CD4-positive, CD25-positive, alpha-beta regulatory T cell (primary cell): ENCODE measurements around the gene TLE6. TPM values are rescaled to one million over a fixed set of nuclear protein-coding genes. Genes with fewer than 3 reads are reported as not detected.

Experiments used
- ATAC-seq, 2 donors: fragments of 150-1000 bp; cut with Tn5 transposase; one replicate each; pipeline ENCODE4 v1.10.0; 2021; ENCODE audit warnings: low read depth in 2 of 2, moderate number of reproducible peaks in 2 of 2, moderate library complexity in 1 of 2
- DNase-seq, 3 donors: peaks; one replicate each; pipeline versions ENCODE4 v3.0.0 to v3.0.0-alpha.2; 2012 to 2022; ENCODE audit warnings: mixed read lengths in 1 of 3
- H3K27ac ChIP-seq: one replicate; pipeline ENCODE4 v1.7.0; 2013; ENCODE audit warnings: mild to moderate bottlenecking, low read length; ENCODE audit not compliant: insufficient read depth, poor library complexity, severe bottlenecking
- H3K27me3 ChIP-seq: one replicate; pipeline ENCODE4 v1.7.0; 2013; ENCODE audit warnings: low read length; ENCODE audit not compliant: control insufficient read depth, insufficient read depth
- H3K36me3 ChIP-seq: one replicate; pipeline ENCODE4 v1.7.0; 2013; ENCODE audit warnings: mild to moderate bottlenecking, low read length, moderate library complexity; ENCODE audit not compliant: control insufficient read depth, insufficient read depth
- H3K4me1 ChIP-seq: 2 replicates; pipeline ENCODE4 v1.7.0; 2013; ENCODE audit warnings: mild to moderate bottlenecking, low read length; ENCODE audit not compliant: insufficient read depth, control insufficient read depth, poor library complexity, severe bottlenecking
- H3K4me3 ChIP-seq: one replicate; pipeline ENCODE4 v1.7.0; 2013; ENCODE audit warnings: low read depth, mild to moderate bottlenecking, low read length, moderate library complexity
- H3K9me3 ChIP-seq, 2 experiments: 1 replicate in 1 of 2; 2 replicates in 1 of 2; pipeline ENCODE4 v1.7.0; 2013; ENCODE audit warnings: low read length in 2 of 2, mild to moderate bottlenecking in 1 of 2, moderate library complexity in 1 of 2; ENCODE audit not compliant: control insufficient read depth in 2 of 2
- H3K27ac Mint-ChIP-seq, 3 donors: one replicate each; pipeline ENCODE4 v1.8.0; 2020 to 2022; ENCODE audit warnings: mild to moderate bottlenecking in 3 of 3, mixed read lengths in 3 of 3, moderate library complexity in 2 of 3
- H3K27me3 Mint-ChIP-seq: one replicate; pipeline ENCODE4 v1.8.0; 2022; ENCODE audit warnings: mild to moderate bottlenecking, mixed read lengths
- H3K36me3 Mint-ChIP-seq: one replicate; pipeline ENCODE4 v1.8.0; 2020; ENCODE audit warnings: mixed read lengths
- H3K4me1 Mint-ChIP-seq, 4 donors: one replicate each; pipeline ENCODE4 v1.8.0; 2020 to 2022; ENCODE audit warnings: mixed read lengths in 4 of 4, mild to moderate bottlenecking in 1 of 4
- H3K4me3 Mint-ChIP-seq, 4 donors: one replicate each; pipeline ENCODE4 v1.8.0; 2020 to 2022; ENCODE audit warnings: mild to moderate bottlenecking in 4 of 4, mixed read lengths in 4 of 4, moderate library complexity in 3 of 4
- H3K9me3 Mint-ChIP-seq, 7 donors: one replicate each; pipeline ENCODE4 v1.8.0; 2020 to 2022; ENCODE audit warnings: mixed read lengths in 7 of 7, mild to moderate bottlenecking in 3 of 7, moderate library complexity in 2 of 7
- polyA plus RNA-seq, 4 donors: library from polyadenylated mRNA; unstranded; fragments of 300-500 nt; fragmentation: Illumina TruSeq; gene quantifications; one replicate each; pipeline ENCODE4 v1.2.3, GENCODE V29; 2021
- total RNA-seq: library from RNA; stranded (reverse); gene quantifications from one replicate; pipeline ENCODE4 v1.2.3, GENCODE V29; 2022

TLE6 gene
- total and polyA plus RNA-seq, 5 donors from 2014 or later: not detected

DNA sequence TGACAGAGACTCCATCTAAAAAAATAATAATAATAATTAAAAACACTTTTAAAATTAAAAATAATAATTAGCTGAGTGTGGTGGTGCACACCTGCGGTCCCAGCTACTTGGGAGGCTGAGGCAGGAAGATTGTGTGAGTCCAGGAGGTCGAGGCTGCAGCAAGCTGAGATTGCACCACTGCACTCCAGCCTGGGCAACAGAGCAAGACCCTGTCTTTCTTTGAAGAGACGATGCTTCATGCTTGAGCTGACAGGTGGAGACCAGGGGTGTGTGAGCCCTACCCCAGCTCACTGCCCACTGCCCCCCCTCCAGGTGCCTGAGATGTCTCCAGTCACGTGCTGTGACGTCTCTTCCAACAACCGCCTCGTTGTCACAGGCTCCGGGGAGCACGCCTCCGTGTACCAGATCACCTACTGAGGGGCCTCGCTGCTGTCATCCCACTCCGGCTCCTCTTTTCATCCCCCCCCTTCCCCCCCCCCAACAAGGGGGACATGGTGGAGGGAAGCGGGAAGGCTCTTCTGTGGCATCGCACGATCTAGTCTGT is 17.3 kb downstream of the TLE6 start:
- no peaks in the 10 kb centered on the region for H3K27me3 ChIP-seq
- H3K27ac ChIP-seq: no peak overlapping the region
- H3K4me1 ChIP-seq: no peaks in the 10 kb centered on the region
- H3K4me3 ChIP-seq: no peak overlapping the region
- no peaks in the 10 kb centered on the region for H3K36me3 ChIP-seq
- peaks cover 10% of the 10 kb centered on the region for H3K36me3 Mint-ChIP-seq
- H3K4me3 Mint-ChIP-seq: no peak overlapping the region
- no peak for ATAC-seq
- H3K27me3 Mint-ChIP-seq: no peaks in the 10 kb centered on the region
- H3K27ac Mint-ChIP-seq: no peak overlapping the region
- DNase-seq: no peak
- H3K4me1 Mint-ChIP-seq: no peaks in the 10 kb centered on the region
- no peaks in the 10 kb centered on the region for H3K9me3 ChIP-seq
- H3K9me3 Mint-ChIP-seq: peaks cover 0 to 1% (median 0%) of the 10 kb centered on the region in 7 donors

DNA sequence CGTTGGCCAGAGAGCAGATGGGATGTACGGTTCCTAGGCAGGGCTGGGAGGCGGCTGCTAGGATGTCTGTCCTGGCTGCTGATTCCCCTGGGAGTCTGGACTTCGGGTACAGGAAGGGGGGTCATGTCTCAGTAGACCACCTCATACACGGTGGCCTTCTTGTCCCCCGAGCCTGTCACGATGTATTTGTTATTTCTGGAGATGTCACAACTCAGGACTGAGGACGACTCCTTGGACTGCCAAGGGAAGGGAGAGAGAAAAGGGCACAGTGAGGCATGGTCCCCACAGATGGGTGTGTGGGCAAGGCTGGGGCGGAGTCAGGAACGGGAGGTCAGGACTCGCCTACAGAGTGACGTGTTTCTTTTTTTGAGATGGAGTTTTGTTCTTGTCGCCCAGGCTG is 20.4 kb downstream of the TLE6 start:
- Mint-ChIP-seq H3K9me3 (peaks cover 0 to 1% (median 0%) of the 10 kb centered on the region in 7 donors), H3K27ac (no peak overlapping the region), H3K4me1 (no peaks in the 10 kb centered on the region), H3K36me3 (peaks cover 14% of the 10 kb centered on the region), H3K27me3 (no peaks in the 10 kb centered on the region), H3K4me3 (no peak overlapping the region)
- no peaks in the 10 kb centered on the region for H3K4me1 ChIP-seq
- DNase-seq (no peak), ATAC-seq (no peak)
- no peaks in the 10 kb centered on the region for H3K27me3 ChIP-seq
- no peaks in the 10 kb centered on the region for H3K36me3 ChIP-seq
- H3K4me3 ChIP-seq: no peak overlapping the region
- no peaks in the 10 kb centered on the region for H3K9me3 ChIP-seq
- no peak overlapping the region for H3K27ac ChIP-seq

DNA sequence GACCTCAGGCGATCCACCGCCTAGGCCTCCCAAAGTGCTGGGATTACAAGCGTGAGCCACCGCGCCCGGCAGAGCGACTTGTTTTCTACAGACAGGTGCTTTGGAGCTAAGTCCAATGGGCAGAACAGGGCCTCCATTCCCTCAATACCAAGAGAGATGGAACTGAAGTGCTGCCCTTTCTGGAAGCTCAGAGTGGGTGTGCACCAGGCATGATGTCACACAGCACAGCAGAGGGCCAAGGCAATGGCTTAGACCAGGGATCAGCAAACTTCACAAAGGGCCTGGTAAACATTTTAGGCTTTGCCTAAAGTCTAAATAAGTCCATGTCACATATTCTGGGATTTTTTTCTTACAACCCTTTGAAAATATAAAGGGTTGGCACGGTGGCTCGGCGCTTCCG is 21.3 kb downstream of the TLE6 start:
- no peak overlapping the region for H3K27ac ChIP-seq
- DNase-seq (no peak), ATAC-seq (no peak)
- Mint-ChIP-seq H3K4me1 (no peaks in the 10 kb centered on the region), H3K27ac (no peak overlapping the region), H3K4me3 (no peak overlapping the region), H3K36me3 (peaks cover 14% of the 10 kb centered on the region), H3K9me3 (peaks cover 0 to 1% (median 0%) of the 10 kb centered on the region in 7 donors), H3K27me3 (no peaks in the 10 kb centered on the region)
- no peaks in the 10 kb centered on the region for H3K36me3 ChIP-seq
- H3K27me3 ChIP-seq: no peaks in the 10 kb centered on the region
- no peak overlapping the region for H3K4me3 ChIP-seq
- no peaks in the 10 kb centered on the region for H3K9me3 ChIP-seq
- no peaks in the 10 kb centered on the region for H3K4me1 ChIP-seq

DNA sequence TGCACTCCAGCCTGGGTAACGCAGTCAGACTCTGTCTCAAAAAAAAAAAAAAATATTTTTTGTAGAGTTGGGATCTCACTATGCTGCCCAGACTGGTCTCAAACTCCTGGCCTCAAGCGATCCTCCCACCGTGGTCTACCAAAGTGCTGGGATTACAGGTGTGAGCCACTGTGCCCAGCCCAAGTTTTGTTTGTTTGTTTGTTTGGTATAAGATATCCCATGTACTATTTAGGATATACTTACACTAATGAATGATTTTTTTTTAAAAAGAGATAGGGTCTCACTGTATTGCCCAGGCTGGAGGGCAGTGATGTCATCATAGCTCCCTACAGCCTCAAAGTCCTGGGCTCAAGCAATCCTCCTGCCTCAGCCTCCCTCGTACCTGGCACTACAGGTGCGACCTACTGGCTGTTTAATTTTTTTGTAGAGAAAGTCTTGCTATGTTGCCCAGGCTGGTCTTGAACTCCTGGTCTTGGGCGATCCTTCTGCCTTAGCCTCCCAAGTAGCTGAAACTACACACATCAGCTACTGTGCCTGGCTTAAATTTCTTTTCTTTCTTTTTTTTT is 24.0 kb downstream of the TLE6 start:
- Mint-ChIP-seq H3K36me3 (peaks cover 14% of the 10 kb centered on the region), H3K9me3 (no peaks in the 10 kb centered on the region), H3K4me1 (no peaks in the 10 kb centered on the region), H3K27ac (no peak overlapping the region), H3K4me3 (no peak overlapping the region), H3K27me3 (no peaks in the 10 kb centered on the region)
- no peak for ATAC-seq
- Histone ChIP-seq H3K27me3 (no peaks in the 10 kb centered on the region), H3K27ac (no peak overlapping the region), H3K4me1 (no peaks in the 10 kb centered on the region), H3K9me3 (no peaks in the 10 kb centered on the region), H3K36me3 (no peaks in the 10 kb centered on the region), H3K4me3 (no peak overlapping the region)
- DNase-seq: no peak

DNA sequence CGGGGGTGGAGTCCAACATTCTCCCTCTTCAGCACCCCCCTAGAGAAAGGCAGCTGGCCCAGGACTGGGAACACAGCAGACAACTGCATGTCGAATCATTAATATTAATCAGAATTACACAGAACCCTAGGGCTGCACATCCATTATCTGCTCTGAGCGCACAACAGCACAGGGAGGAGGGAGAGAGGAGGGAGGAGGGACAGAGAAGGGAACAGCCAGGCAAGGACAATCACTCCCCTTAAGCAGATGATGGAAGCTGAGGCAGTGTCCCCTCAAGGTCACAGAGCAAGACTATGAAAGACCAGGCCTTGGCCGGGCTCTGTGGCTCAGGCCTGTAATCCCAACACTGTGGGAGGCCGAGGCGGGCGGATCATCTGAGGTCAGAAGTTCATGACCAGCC is 25.7 kb downstream of the TLE6 start:
- Histone ChIP-seq H3K36me3 (no peaks in the 10 kb centered on the region), H3K27ac (no peak overlapping the region), H3K27me3 (no peaks in the 10 kb centered on the region), H3K4me3 (no peak overlapping the region), H3K9me3 (no peaks in the 10 kb centered on the region), H3K4me1 (no peaks in the 10 kb centered on the region)
- Mint-ChIP-seq H3K27me3 (no peaks in the 10 kb centered on the region), H3K27ac (no peak overlapping the region), H3K9me3 (no peaks in the 10 kb centered on the region), H3K4me3 (no peak overlapping the region), H3K4me1 (no peaks in the 10 kb centered on the region), H3K36me3 (peaks cover 8% of the 10 kb centered on the region)
- DNase-seq: no peak
- no peak for ATAC-seq

DNA sequence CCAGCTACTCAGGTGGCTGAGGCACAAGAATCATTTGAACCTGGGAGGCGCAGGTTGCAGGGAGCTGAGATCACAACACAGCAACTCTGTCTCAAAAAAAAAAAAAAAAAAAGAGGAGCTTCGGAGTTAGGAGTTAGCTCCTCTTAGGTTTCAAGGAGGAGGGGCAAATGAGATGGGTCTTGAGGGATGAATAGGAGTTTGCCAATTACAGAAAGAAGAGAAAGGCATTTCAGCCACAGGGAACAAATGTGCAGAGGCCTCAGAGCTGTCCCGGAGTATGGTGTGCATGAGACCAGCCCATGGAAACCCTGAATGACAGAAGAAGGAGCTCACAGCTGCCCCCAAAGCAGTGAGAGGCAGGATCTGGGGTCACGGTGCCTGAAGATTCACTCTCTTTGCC is 27.2 kb downstream of the TLE6 start:
- Histone ChIP-seq H3K27ac (no peak overlapping the region), H3K27me3 (no peaks in the 10 kb centered on the region), H3K4me1 (no peaks in the 10 kb centered on the region), H3K36me3 (no peaks in the 10 kb centered on the region), H3K9me3 (no peaks in the 10 kb centered on the region), H3K4me3 (no peak overlapping the region)
- DNase-seq: no peak
- no peaks in the 10 kb centered on the region for H3K9me3 Mint-ChIP-seq
- H3K27me3 Mint-ChIP-seq: no peaks in the 10 kb centered on the region
- H3K4me1 Mint-ChIP-seq: no peaks in the 10 kb centered on the region
- peak overlapping the region in 1 of 3 donors; percentile 32 for H3K27ac Mint-ChIP-seq
- ATAC-seq: no peak
- no peak overlapping the region for H3K4me3 Mint-ChIP-seq
- H3K36me3 Mint-ChIP-seq: peaks cover 4% of the 10 kb centered on the region

DNA sequence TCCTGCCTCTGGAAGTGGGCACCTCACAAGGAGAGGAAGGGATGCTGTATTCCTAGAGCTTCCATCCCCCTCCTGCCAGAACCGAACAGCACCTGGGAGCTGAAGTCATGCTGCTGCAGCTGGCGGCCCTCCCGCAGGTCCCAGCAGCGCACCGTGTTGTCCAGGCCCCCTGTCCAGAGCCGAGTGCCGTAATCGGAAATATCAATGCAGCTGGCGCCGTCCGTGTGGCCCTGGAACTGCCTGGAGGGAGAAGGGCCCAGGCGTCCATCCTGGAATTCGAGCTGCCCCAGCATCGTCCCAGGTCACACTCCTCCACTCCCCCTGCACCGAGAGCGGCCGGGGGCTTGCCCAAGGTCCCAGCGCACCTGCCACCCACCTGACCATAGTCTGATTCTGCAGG is 28.0 kb downstream of the TLE6 start:
- Mint-ChIP-seq H3K9me3 (no peaks in the 10 kb centered on the region), H3K27ac (peak overlapping the region in 1 of 3 donors; percentile 48), H3K4me3 (no peak overlapping the region), H3K36me3 (peaks cover 4% of the 10 kb centered on the region), H3K27me3 (no peaks in the 10 kb centered on the region), H3K4me1 (no peaks in the 10 kb centered on the region)
- H3K27me3 ChIP-seq: no peaks in the 10 kb centered on the region
- H3K36me3 ChIP-seq: no peaks in the 10 kb centered on the region
- H3K4me3 ChIP-seq: no peak overlapping the region
- no peak for ATAC-seq
- H3K4me1 ChIP-seq: no peaks in the 10 kb centered on the region
- H3K27ac ChIP-seq: no peak overlapping the region
- DNase-seq: no peak
- no peaks in the 10 kb centered on the region for H3K9me3 ChIP-seq

DNA sequence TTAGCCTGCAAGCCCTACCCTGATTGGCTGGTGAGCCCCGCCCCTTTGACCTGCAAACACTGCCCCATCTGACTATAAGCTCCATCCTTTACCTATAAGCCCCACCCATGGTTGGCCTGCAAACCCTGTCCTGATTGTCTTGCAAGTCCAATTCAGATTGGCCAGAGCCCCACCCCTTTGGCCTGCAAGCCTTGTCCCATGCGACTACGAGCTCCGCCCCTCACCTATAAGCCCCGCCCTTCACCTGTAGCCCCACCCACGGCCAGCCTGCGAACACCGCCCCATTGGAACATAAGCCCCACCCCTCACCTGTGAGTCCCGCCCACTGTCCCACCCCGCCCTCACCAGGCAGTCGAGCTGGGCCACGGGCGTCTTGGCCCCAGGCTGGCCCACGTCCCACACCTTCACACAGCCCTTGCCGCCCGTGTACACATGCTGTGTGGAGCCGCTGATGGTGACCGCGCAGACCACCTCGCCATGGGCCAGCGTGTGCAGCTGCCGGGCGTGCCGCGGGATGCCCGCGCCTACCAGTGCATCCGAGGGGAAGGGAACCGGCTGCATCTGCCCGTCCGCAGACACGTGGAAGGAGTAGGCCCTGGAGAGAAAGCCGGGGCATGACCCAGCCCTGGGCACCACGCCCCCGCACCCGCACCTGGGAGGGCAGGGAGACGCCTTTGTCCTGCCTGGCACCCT is 28.9 kb downstream of the TLE6 start:
- no peaks in the 10 kb centered on the region for H3K27me3 ChIP-seq
- ATAC-seq: no peak
- Mint-ChIP-seq H3K4me3 (no peak overlapping the region), H3K4me1 (no peaks in the 10 kb centered on the region), H3K9me3 (no peaks in the 10 kb centered on the region), H3K36me3 (peaks cover 4% of the 10 kb centered on the region), H3K27me3 (no peaks in the 10 kb centered on the region), H3K27ac (no peak overlapping the region)
- H3K36me3 ChIP-seq: no peaks in the 10 kb centered on the region
- H3K27ac ChIP-seq: no peak overlapping the region
- H3K4me3 ChIP-seq: no peak overlapping the region
- no peak for DNase-seq
- no peaks in the 10 kb centered on the region for H3K9me3 ChIP-seq
- H3K4me1 ChIP-seq: no peaks in the 10 kb centered on the region
